HG03439 (cell line): Measurements from ENCODE around the gene UBAP2L.

Source experiments
- ATAC-seq: cut with Tn5 transposase; IDR thresholded peaks from one replicate; pipeline ENCODE4 v1.9.1; 2021; ENCODE audit warnings: mild to moderate bottlenecking, moderate library complexity; ENCODE audit not compliant: unreplicated experiment

UBAP2L gene, protein sequence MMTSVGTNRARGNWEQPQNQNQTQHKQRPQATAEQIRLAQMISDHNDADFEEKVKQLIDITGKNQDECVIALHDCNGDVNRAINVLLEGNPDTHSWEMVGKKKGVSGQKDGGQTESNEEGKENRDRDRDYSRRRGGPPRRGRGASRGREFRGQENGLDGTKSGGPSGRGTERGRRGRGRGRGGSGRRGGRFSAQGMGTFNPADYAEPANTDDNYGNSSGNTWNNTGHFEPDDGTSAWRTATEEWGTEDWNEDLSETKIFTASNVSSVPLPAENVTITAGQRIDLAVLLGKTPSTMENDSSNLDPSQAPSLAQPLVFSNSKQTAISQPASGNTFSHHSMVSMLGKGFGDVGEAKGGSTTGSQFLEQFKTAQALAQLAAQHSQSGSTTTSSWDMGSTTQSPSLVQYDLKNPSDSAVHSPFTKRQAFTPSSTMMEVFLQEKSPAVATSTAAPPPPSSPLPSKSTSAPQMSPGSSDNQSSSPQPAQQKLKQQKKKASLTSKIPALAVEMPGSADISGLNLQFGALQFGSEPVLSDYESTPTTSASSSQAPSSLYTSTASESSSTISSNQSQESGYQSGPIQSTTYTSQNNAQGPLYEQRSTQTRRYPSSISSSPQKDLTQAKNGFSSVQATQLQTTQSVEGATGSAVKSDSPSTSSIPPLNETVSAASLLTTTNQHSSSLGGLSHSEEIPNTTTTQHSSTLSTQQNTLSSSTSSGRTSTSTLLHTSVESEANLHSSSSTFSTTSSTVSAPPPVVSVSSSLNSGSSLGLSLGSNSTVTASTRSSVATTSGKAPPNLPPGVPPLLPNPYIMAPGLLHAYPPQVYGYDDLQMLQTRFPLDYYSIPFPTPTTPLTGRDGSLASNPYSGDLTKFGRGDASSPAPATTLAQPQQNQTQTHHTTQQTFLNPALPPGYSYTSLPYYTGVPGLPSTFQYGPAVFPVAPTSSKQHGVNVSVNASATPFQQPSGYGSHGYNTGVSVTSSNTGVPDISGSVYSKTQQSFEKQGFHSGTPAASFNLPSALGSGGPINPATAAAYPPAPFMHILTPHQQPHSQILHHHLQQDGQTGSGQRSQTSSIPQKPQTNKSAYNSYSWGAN

DNA sequence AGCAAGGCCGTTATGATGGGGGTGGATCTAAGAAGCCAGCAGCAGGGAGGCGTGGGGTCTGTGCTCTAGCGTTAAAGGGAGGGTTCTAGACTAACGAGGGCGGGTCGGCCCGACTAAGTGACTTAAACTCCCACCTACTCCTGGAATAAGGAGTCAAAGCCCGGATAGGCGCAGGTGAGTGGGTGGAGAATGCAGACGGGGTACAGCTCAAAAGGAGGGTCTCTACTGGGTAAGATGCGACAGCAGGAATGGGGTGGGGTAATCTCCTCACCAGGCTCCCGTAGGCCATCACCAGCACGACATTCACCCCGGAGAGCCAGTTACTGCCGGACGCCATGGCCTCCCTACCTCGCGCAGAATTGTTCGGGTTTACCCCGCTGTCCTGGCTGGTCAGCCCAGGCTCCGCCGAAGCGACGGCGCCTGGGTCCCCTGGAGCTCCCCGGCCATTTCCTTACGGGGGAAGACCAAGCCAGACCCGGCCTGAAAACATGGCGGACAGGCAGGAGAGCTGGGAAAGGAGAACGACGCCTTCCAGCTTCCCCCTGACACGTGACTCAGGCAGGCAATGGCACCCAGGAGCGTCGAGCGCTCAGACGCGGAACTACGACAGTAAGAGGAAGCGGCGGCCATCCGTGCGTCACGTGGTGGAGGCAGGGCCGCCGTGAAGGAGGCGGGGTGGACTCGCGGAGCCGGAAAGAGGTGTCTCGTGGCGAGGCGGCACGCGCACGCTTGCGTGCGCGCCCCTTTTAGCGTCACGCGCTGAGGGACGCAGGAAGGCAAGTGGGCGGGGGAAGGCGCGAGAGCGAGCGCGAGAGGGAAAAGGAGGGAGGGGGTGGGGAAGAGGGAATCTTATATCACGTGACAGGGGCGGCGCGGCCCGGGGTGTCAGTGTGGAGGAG, at the start of gene UBAP2L:
UBAP2L (plus strand) TSS at position 885 of the 899 bp plus-strand sequence. CDS start 4,169 bp downstream, outside the sequence.
- peak; percentile 88 for ATAC-seq

DNA sequence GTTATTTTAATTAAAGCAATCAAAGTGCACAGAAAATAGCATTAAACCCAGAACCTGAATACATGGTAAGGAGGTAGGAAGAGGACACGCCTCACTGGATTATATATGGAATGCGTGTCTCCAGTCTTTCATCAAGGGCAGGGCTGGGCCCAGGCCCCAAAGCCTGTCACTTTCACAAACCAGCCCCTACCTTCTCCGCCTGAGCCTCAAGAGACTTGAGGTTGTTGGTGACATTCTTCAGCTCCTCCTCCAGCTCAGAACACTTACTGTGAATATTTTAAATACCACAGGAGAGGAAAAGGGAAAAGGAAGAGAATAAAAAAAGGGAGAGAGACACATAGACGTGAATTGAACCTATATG, 49.6 kb upstream of the UBAP2L start:
- ATAC-seq: no peak

DNA sequence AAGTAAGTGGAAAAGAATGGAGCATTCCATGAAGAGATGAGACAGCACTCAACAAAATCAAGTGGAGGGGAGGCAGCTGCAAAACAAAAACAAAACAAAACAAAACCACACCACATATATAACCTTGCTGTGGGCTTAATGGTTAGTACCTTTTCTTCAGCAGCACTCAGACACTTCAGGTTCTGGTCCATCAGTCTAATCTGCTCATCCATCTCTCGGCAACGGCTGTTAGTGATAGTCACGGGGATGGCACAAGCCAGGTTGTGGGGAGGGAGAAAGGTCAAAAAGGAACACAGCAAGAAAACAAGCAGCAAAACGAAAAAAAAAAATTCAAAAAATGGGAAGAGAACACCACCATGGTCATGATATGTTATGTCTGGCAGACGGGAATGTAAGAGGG, 48.9 kb upstream of the UBAP2L start:
- no peak for ATAC-seq

DNA sequence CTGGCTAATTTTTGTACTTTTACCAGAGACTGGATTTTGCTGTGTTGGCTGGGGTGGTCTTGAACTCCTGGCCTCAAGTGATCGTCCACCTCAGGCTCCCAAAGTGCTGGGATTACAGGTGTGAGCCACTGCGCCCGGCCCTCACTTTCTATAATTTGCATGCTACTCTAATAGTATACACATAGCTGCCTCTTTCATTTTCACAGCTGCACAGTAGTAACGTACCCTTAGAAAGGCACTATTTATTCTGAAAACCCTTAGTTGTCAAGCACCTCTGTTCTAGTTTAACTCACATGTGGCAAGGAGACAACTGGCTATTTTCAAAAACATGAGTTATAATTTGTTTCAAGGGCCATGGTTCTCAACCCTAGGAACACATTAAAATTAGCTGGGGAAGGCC, 46.1 kb upstream of the UBAP2L start:
- ATAC-seq: no peak

DNA sequence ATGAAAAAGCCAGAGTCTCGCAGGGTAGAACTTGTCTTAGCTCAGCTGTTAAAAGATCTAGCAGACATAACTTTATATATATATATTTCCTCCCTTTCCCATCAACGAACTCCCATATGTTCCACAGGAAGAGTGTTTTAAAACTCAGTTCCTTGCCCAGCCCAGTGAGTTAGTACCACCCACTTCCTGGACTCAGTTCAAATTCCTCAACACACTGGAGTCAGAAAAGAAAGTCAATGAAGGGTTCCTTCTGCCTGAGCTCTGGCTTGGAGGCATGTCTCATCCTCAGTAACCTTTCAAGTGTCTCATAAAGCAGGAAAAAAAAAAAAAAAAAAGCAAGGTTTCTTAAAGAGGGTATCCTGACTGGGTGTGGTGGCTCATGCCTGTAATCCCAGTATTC, 44.4 kb upstream of the UBAP2L start:
- ATAC-seq: no peak

DNA sequence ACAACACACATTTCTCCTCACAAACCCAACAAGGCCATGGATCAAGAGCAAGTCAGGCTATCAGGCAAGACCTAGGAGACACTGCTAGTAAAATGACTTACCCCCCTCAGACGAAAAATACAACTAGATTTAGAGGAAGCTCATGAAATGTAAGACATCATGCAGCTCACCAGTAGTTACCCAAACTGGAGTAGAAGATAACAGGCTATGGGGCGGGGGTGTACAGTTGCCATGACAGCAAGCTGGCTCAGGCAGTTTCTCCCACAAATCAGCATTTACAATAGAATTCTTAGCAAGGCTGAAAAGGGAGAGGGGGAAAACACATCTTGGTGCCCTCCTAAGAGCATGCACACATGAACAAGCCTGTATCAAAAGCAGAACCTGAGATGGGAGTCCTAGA, 42.7 kb upstream of the UBAP2L start:
- no peak for ATAC-seq

DNA sequence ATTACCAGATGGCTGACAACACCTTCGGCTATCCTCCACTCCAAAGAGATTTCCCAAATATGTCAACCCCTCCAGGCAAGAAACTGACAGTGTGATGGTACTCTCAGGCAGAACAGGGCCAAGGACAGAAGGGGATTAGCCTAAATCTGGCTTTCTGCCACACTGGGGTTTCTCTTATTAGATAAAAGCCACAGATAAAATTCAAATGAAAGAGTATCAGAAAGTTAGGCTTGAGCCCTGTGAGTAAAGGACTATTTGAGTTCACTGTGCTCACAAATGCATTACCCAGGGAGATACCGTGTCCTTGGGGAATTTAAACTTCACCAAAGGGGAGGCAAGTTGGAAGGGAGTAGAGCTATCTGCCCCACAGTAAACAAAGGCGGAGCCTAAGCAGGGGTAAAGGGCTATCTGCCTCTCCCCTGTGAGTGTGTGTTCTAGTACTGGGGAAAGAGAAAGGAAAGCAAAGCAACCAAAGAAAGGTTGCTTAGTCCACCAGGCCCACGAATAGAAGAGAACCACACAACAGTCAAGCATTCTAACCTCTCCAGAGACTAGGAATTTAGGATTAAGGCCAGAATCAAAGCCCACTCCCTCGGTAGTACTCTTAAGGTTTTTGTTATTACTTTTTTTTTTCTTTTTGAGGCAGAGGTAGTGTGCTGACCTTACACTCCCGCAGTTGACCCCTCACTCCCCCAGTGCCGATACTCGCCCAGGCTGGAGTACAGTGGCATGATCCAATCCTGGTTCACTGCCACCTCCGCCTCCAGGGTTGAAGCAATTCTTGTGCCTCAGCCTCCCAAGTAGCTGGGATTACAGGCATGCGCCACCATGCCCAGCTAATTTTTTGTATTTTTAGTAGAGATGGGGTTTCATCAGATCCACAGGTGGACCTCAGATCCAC, 41.6 kb upstream of the UBAP2L start:
- no peak for ATAC-seq

DNA sequence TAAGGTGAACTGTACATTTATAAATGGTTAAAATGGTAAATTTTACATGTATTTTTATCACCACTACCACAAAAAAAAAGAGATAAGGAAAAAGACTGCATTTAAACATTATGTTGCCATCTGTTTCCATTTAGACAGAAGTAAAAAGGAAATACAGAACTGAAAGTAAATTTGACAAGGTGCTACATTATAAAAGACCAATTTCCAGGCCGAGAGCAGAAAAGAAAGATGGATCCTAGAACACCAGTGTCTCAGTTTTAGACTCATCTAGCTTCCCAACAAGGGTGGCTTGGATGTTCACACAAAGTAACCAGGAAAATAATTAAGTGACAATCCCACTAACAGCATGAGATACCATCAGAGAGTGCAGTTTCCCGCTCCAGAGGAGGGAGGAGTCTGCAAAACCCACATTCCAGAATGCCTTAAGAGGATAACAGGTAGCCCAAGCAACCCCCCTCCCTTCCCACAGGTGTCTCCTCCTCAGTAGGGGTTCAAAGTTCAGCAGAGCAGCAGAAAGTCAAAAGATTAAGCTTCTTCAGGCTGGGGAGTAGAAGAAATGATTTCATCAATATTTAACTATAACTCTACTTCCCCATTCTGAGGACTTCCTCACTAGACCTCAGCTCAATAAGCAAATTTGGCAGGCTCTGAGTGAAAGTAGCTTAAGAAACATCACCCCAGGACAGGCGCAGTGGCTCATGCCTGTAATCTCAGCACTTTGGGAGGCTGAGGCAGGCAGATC, 40.6 kb upstream of the UBAP2L start:
- ATAC-seq: no peak

DNA sequence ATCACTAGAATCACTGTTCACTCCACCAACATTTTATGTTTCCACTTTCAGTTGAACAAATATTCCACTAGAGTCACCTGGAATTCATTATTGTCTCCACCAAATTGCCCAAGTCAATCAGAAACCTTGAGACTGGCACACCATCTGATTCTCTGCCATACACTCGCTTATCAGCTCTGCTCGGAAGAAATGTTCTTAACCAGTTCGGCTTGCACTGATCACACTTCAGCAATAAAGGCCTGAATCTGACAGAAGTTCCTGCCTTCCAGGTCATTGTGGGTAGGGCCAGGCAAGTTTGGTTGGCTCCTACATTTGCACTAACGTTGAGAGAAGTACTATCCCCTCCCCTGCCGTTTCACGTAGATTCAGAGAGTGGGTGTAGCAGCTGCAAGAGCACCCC, 38.8 kb upstream of the UBAP2L start:
- no peak for ATAC-seq

DNA sequence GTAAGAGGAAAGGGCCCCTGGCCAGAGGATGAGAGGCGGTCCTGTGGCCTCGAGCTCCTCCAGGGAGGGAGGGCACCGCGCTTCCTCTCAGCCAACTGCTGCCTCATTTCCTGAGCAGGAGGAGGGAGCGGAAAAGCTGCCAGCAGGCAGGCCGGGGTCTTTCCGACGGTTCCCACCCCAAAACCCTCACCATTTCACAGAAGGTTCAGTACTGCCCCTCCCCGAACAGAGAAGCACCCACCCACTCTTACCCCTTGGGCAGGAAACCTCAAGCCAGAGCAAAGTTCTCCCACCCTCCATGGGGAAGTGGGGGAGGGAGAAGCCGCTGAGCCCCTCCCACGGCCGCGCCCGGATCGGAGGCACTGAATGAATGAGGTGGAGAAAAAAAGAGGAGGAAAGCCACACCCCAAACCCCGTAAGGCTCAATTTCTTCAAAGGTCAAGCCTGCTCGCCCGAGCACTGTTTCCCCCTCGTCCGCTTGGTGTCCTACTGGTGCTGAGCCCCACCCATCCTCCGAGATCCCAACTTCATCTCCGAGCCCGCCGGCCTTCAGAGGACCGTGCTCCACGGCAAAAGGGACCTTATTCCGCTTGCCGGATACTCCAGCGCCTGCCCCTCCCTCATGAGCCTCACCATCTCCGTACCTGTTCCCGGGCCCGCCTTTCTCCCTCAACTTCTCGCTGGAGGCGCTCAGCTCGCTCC, 38.3 kb upstream of the UBAP2L start:
- ATAC-seq: peak; percentile 49

DNA sequence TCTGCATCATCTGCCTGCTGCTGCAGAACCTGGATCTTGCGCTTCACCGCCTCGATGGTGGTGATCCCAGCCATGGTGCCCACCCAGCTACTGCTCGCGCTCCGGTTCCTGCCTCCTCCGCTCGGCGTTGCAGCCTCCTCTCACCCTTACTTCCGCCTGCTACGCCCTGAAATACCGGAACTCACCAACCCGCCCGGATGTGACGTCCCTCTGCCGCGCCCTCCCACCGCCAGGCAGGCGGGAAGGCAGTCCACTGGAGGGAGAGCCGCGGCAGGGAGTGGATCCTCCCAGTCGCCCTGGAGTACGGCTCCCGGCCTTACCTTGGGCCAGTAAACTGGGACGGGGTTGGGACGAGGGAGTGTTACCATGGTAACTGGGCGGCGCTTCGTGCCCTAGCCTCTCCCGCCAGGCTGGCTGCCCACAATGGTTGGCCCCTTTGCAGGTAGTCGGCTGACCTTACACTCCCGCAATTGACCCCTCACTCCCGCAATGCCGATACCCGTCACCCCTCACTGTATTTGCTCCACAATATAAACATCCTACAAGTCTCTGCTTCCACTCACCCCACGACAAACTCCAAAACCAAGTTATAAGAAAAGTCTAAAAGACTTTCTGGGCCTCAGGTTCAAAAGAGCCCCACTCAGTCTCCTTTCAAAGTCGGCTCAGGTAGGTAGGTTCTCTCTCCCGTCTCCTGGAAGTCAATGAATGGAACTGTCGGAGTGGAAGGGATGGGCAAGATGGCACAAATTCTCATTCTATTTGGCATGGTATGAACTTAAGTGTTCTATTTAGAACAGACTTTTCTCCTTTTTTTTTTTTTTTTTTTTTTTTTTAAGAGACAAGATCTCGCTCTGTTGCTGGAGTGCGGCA, 37.5 kb upstream of the UBAP2L start:
- ATAC-seq: peak; percentile 78

DNA sequence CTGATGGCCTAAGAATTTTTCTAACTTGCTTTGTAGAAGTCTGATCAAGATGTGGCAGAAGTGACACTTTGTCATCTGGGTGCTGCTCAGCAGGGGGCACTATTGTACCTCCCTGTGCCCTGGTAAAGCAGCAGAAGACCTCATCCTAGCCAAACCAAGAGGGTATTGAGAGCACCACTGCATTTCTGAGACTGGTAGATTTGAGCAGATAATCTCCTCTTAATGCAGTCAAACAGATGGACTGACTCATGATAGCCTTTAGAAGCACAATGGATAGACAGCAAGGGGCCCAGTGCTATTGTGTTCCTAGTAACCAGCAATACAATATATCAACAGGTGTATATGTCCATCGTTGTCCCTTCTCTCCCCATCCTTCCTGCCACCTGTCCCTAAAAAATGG, 34.6 kb upstream of the UBAP2L start:
- ATAC-seq: no peak

DNA sequence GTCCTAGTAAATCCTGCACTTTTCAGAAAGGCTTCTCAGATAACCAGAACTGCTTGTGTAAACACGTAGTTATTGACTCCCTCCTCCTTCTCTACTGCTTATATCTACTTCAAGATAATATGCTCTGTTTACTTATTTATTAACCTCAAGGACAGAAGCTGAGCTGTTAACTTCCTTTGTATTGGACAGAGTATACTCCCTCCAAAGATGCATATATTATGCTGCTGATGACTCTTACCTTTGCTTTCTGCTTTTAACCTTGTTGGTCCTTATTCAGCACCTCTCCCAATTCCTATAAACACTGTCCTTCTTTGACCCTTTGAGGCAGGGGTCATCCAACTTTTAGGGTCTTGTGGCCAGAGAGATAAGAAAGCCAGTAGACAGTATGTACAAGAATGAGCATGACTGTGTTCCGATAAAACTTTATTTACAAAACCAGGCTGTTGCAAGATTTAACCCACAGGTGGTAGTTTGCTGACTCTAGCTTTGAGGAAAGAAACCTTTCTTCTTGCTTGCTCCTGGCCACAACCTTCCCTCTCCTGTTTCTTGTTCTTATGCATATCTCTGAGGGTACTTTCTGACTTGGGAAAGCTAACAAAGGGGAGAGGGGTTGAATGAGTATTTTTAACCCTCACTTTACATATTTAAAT, 33.8 kb upstream of the UBAP2L start:
- no peak for ATAC-seq

DNA sequence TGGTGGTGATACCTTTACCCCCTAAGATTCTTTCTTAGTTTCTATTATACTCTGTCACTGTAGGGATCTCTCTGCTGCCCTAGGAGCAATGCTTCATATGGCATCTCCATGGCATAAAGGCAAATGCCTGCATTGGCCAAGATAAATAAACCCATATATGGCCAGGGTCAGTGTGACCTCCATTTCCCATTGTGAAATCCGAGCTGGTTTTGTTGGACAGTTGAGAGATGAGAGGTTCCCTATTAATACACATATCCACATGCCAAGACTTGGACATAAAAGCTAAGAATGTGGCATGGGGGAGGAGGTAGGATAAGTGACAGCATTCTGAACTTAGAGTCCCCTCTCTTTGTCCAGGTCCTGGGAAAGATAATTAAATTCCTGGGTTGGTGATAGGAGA, 30.2 kb upstream of the UBAP2L start:
- ATAC-seq: no peak

DNA sequence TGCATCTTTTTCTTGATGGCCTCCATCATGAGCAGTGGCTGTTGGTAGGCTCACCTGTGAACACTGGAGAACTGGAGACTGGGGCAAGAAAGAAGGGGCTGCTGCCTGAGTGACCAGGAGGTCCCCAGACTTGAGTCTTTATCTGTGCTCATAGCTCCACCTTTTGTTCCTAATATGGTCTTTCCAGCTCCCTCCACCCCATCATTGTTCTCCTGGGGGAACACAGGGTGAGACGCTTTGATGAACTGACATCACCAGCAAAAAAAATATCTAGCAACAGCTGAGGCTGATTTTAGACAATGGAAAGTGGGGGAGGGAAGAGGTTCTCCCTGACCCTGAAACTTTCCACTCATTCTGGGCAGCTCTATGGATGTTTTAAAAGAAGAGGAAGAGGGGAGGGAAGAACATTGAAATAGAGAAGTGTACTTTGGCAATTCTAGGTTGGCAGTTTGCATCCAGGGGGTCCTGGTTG, 28.7 kb upstream of the UBAP2L start, which contains the start of gene TPM3:
TPM3 (minus strand) TSS at position 111 of the 472 bp plus-strand sequence; CDS start at position 29, 82 bp downstream.
- ATAC-seq: no peak

DNA sequence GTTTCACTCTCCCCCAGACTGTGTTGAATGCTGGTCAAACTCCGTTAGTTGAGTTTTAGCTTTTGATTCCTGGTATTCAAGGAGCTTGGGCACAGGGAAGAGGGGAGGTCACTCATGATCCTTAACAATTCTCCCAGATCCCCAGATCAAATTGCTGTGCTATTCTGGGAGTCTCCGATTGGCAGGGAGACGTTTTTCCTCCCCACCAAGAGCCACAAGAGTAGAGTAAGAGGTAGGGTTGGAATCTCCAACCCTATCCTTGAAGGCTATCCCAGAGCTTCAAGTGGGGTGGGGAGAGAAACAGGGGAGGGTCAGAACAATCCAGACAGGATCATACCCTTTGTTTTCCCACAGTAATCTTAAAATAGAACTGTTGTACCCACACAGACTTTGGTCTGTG, 28.3 kb upstream of the UBAP2L start:
- ATAC-seq: no peak

DNA sequence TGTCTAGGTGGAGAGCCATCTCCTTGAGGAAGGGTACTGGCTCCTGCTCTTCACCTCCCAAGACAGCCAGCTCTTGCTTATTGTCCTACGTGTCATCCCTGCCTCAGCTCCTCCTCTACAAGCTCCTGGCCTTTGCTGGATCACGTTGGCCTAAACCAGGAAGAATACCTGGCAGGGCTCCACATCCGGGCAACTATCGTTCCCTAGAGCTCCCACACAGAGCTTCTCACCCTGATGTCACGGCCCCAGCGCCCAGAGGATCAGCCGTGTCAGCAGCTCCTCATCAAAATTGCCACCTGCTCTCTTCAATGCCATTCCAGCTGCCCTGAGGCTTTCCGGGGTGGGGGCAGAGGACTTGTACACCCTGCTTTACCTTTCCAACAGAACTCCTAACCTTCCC, 26.9 kb upstream of the UBAP2L start:
- ATAC-seq: no peak
